ENCODE measurements around the gene MACROD1. TPM values are rescaled to one million over a fixed set of nuclear protein-coding genes. Genes with fewer than 3 reads are reported as not detected.

MACROD1 gene
- total and polyA plus RNA-seq, 2 experiments from 2014 or later, result 21.2 to 29.8 TPM

DNA sequence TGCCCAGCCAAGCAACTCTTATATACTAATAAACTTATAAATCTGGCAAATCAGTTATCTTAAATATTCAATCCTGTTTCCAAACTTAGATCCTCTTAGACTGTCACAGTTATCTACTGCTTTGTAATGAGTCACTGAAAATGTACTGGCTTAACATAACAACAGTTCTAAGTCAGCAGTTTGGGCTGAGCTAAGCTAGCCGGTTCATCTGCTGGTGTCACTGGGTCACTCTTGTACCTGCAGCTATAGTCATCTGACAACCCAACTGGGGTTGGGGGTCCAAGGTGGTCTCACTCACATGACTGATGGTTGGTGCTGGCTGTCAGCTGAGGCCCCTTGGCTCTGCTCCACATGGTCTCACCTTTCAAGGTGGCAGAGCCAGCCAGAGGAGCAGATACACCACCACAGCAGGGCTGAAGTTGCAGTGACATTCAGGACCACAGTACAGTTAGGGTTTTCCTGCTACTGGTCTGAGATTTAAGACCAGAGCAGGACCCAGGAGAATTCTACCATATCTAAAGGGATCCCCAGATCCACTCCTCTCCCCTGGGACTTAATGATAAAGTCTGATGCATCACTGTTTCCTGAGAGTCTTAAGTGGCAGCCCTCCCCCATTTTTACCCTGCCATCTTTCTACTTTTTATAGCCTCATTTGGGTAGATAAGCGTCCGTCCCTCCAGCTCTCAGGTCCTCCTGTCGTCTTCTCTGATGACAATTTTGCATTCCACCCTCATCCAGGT is 7.9 kb upstream of the MACROD1 start:
- H3K4me3 ChIP-seq, result no peak overlapping the region
- H2AFZ ChIP-seq, result no peak overlapping the region
- no peaks in the 10 kb centered on the region for H3K79me2 ChIP-seq
- H3K9me2 ChIP-seq (replicated peaks; ENCODE audit: insufficient read depth), result no peaks in the 10 kb centered on the region
- no peak overlapping the region for H3K27ac ChIP-seq
- WGBS (ENCODE audit: low lambda C conversion rate, missing lambda C conversion rate), result 82% methylated on average over 4 of the region's 4 CpGs
- H3K9me3 ChIP-seq (ENCODE audit: low read depth), result no peaks in the 10 kb centered on the region
- no peaks in the 10 kb centered on the region for H3K36me3 ChIP-seq (replicated peaks; ENCODE audit: insufficient read depth, low read depth)
- H3K27me3 ChIP-seq, result no peaks in the 10 kb centered on the region
- H4K20me1 ChIP-seq (ENCODE audit: insufficient read depth, poor library complexity, severe bottlenecking), result no peaks in the 10 kb centered on the region
- no peaks in the 10 kb centered on the region for H3K4me1 ChIP-seq (ENCODE audit: insufficient read depth)
- no peak overlapping the region for H3K4me2 ChIP-seq
- no peak for DNase-seq (ENCODE audit: low spot score)
- TF ChIP-seq CTCF (IDR thresholded peaks at IDR 0.05; ENCODE audit: poor library complexity) (no peak), EZH2 (IDR thresholded peaks at IDR 0.05; ENCODE audit: borderline replicate concordance) (no peak), EZH2phosphoT487 (IDR thresholded peaks at IDR 0.05; ENCODE audit: low read depth, severe bottlenecking, unreplicated experiment) (no peak)

- H3K27ac ChIP-seq, result no peak overlapping the region
- H3K9me2 ChIP-seq (replicated peaks; ENCODE audit: insufficient read depth), result no peaks in the 10 kb centered on the region
- H4K20me1 ChIP-seq (ENCODE audit: insufficient read depth, poor library complexity, severe bottlenecking), result no peaks in the 10 kb centered on the region
- no peak for TF ChIP-seq EZH2 (IDR thresholded peaks at IDR 0.05; ENCODE audit: borderline replicate concordance)
- H3K4me2 ChIP-seq, result no peak overlapping the region
- peaks cover 9% of the 10 kb centered on the region for H3K79me2 ChIP-seq
- H3K4me3 ChIP-seq, result no peak overlapping the region
- H2AFZ ChIP-seq, result no peak overlapping the region
- no peak for DNase-seq (ENCODE audit: low spot score)
- H3K27me3 ChIP-seq, result no peaks in the 10 kb centered on the region
- 90% methylated on average over 3 of the region's 4 CpGs for WGBS (ENCODE audit: low lambda C conversion rate, missing lambda C conversion rate)
- no peaks in the 10 kb centered on the region for H3K36me3 ChIP-seq (replicated peaks; ENCODE audit: insufficient read depth, low read depth)
- H3K9me3 ChIP-seq (ENCODE audit: low read depth), result no peaks in the 10 kb centered on the region
- peaks cover 7% of the 10 kb centered on the region for H3K4me1 ChIP-seq (ENCODE audit: insufficient read depth)
These were observed 4.5 kb upstream of the MACROD1 start for GRCh38 chr11:64170419-64170818.

- H3K9me2 ChIP-seq (replicated peaks; ENCODE audit: insufficient read depth), result no peaks in the 10 kb centered on the region
- TF ChIP-seq EZH2phosphoT487 (IDR thresholded peaks at IDR 0.05; ENCODE audit: low read depth, severe bottlenecking, unreplicated experiment), result no peak
- peak; percentile 16 for TF ChIP-seq CTCF (IDR thresholded peaks at IDR 0.05; ENCODE audit: poor library complexity)
- no peaks in the 10 kb centered on the region for H3K9me3 ChIP-seq (ENCODE audit: low read depth)
- no CpG with 5 or more reads among the region's 32 CpGs for WGBS (ENCODE audit: low lambda C conversion rate, missing lambda C conversion rate)
- H3K4me3 ChIP-seq, result peak overlapping the region; percentile 81
- H3K4me2 ChIP-seq, result peak overlapping the region; percentile 94
- no peaks in the 10 kb centered on the region for H4K20me1 ChIP-seq (ENCODE audit: insufficient read depth, poor library complexity, severe bottlenecking)
- no peaks in the 10 kb centered on the region for H3K27me3 ChIP-seq
- H3K27ac ChIP-seq, result no peak overlapping the region
- H3K4me1 ChIP-seq (ENCODE audit: insufficient read depth), result peaks cover 10% of the 10 kb centered on the region
- DNase-seq (ENCODE audit: low spot score), result peak; percentile 48
- peaks cover 9% of the 10 kb centered on the region for H3K79me2 ChIP-seq
- H3K36me3 ChIP-seq (replicated peaks; ENCODE audit: insufficient read depth, low read depth), result no peaks in the 10 kb centered on the region
- H2AFZ ChIP-seq, result peak overlapping the region; percentile 93
These were observed 452 bp downstream of the MACROD1 start for GRCh38 chr11:64165481-64165841.

DNA sequence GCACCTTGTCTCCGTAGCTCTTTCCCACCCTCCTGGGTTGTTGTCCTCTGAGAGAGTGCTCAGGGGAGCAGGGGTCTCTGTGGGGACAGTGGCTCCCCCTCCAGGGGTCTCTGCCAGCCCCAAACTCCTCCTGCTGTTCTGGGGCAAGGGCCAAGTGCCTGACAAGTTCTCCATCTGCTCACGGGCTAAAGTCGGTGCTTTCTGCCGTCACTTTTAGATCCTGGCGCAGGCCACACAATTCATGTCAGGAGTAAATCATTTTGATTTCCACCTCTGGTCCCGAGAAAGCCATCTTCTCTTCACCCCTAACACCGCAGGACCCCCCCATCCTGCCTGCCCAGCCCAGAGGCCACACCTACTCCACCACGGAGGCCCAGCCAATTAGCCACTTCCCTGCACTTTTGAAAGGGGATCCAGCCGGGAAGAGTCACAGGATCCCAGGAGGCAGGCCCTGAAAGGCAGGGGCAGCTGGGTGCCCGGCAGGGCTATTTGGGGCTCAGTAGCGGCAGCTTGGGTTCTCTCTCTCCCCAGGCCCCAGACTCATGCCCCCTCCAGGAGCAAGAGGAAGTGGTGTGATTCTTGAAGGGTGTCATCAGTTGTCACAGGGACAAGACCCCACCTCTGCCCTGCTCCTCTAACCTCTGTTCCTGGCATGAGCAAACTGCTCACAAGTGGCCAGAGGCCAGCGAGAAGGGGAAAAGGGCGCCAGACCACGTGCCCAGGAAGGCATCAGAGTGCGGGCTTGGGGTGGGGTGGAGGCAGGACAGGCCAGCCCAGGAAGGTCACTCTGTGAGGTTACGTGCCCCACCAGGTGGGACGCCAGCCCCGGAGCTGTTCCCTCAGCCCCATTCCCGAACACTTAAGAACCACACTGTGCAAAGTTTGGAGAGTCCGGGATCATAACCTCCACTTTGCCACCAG is 1.3 kb downstream of the MACROD1 start:
- no peaks in the 10 kb centered on the region for H4K20me1 ChIP-seq (ENCODE audit: insufficient read depth, poor library complexity, severe bottlenecking)
- no peaks in the 10 kb centered on the region for H3K27me3 ChIP-seq
- no peaks in the 10 kb centered on the region for H3K9me2 ChIP-seq (replicated peaks; ENCODE audit: insufficient read depth)
- H3K79me2 ChIP-seq, result peaks cover 9% of the 10 kb centered on the region
- no peaks in the 10 kb centered on the region for H3K36me3 ChIP-seq (replicated peaks; ENCODE audit: insufficient read depth, low read depth)
- H2AFZ ChIP-seq, result no peak overlapping the region
- 77% methylated on average over 20 of the region's 20 CpGs for WGBS (ENCODE audit: low lambda C conversion rate, missing lambda C conversion rate)
- H3K9me3 ChIP-seq (ENCODE audit: low read depth), result no peaks in the 10 kb centered on the region
- DNase-seq (ENCODE audit: low spot score), result no peak
- peak overlapping the region; percentile 94 for H3K4me2 ChIP-seq
- H3K4me3 ChIP-seq, result no peak overlapping the region
- no peak for TF ChIP-seq CTCF (IDR thresholded peaks at IDR 0.05; ENCODE audit: poor library complexity)
- no peak for TF ChIP-seq EZH2phosphoT487 (IDR thresholded peaks at IDR 0.05; ENCODE audit: low read depth, severe bottlenecking, unreplicated experiment)
- no peak for TF ChIP-seq EZH2 (IDR thresholded peaks at IDR 0.05; ENCODE audit: borderline replicate concordance)
- H3K27ac ChIP-seq, result no peak overlapping the region
- peaks cover 10% of the 10 kb centered on the region for H3K4me1 ChIP-seq (ENCODE audit: insufficient read depth)

All from hepatocyte (in vitro differentiated cells).